NCI-H524 treated with DMSO at 0.1 percent for 48 hours (cell line): ENCODE data around the gene S100G.
"Not testable (repeated sequence)": the region's sequence is repeated elsewhere in the genome, so short reads cannot be mapped to it uniquely, and the experiment has no call there.

Experiments used
- DNase-seq: peaks from one replicate; lab custom pipeline; 2025; lab: John Stamatoyannopoulos, UW

Gene S100G

GRCh38 chrX:16649858-16650257 is at the start of gene S100G:
Gene S100G (plus strand): TSS chrX:16650158. CDS start chrX:16651007, 849 bp downstream.
- no peak for DNase-seq

- DNase-seq = no peak
These were observed 48.1 kb upstream of the S100G start for GRCh38 chrX:16601885-16602284.

- not testable (repeated sequence) for DNase-seq
These were observed 46.7 kb upstream of the S100G start for GRCh38 chrX:16603235-16603634.

- DNase-seq = no peak
These were observed 46.1 kb upstream of the S100G start for GRCh38 chrX:16603822-16604221.

GRCh38 chrX:16604337-16604736 is 45.6 kb upstream of the S100G start:
- DNase-seq = no peak

- no peak for DNase-seq
These were observed 43.7 kb upstream of the S100G start for GRCh38 chrX:16606142-16606720.

- DNase-seq = no peak
These were observed 39.8 kb upstream of the S100G start for GRCh38 chrX:16610121-16610621.

GRCh38 chrX:16610654-16611053 is 39.3 kb upstream of the S100G start:
- DNase-seq = not testable (repeated sequence)

GRCh38 chrX:16612257-16612897 is 37.6 kb upstream of the S100G start:
- no peak for DNase-seq

GRCh38 chrX:16617382-16617781 is 32.6 kb upstream of the S100G start:
- DNase-seq = no peak

- no peak for DNase-seq
These were observed 31.5 kb upstream of the S100G start for GRCh38 chrX:16618422-16618821.

- DNase-seq = no peak
These were observed 30.9 kb upstream of the S100G start for GRCh38 chrX:16619024-16619423.

GRCh38 chrX:16628511-16628910 is 21.4 kb upstream of the S100G start:
- not testable (repeated sequence) for DNase-seq

GRCh38 chrX:16628946-16629595 is 20.9 kb upstream of the S100G start:
- DNase-seq = peak; percentile 61

GRCh38 chrX:16629909-16630308 is 20.0 kb upstream of the S100G start:
- DNase-seq = no peak

GRCh38 chrX:16633754-16634153 is 16.2 kb upstream of the S100G start:
- no peak for DNase-seq

- DNase-seq = no peak
These were observed 14.9 kb upstream of the S100G start for GRCh38 chrX:16635040-16635439.

GRCh38 chrX:16635596-16635995 is 14.4 kb upstream of the S100G start:
- no peak for DNase-seq

GRCh38 chrX:16638533-16638932 is 11.4 kb upstream of the S100G start:
- no peak for DNase-seq

- no peak for DNase-seq
These were observed 10.0 kb upstream of the S100G start for GRCh38 chrX:16639966-16640365.

- no peak for DNase-seq
These were observed 9.1 kb upstream of the S100G start for GRCh38 chrX:16640823-16641222.

- no peak for DNase-seq
These were observed 6.8 kb upstream of the S100G start for GRCh38 chrX:16643176-16643575.
